Esophagus squamous epithelium (tissue), 5 donors: ENCODE results near the gene PLK3. TPM values are rescaled to one million over a fixed set of nuclear protein-coding genes. Genes with fewer than 3 reads are reported as not detected.

Experiments
- DNase-seq: peaks from one replicate; lab custom pipeline; 2025; lab: John Stamatoyannopoulos, UW
- H3K27ac ChIP-seq, 4 donors: fragments of 200-600 bp; sonication (generic); one replicate each; pipeline ENCODE4 v1.5.1; 2016 to 2019; ENCODE audit warnings: mild to moderate bottlenecking in 1 of 4
- H3K27me3 ChIP-seq, 4 donors: fragments of 200-600 bp; sonication (generic); 1 replicate in 3 of 4; 2 replicates in 1 of 4; pipeline versions ENCODE4 v1.5.1 to v1.6.0; 2017 to 2021; ENCODE audit warnings: antibody characterized with exemption in 1 of 4
- H3K36me3 ChIP-seq, 3 donors: fragments of 200-600 bp; sonication (generic); one replicate each; pipeline ENCODE4 v1.5.1; 2016 to 2019
- H3K4me1 ChIP-seq, 3 donors: fragments of 200-600 bp; sonication (generic); one replicate each; pipeline ENCODE4 v1.5.1; 2017 to 2019
- H3K4me3 ChIP-seq, 4 donors: fragments of 200-600 bp; sonication (generic); 1 replicate in 3 of 4; 2 replicates in 1 of 4; pipeline ENCODE4 v1.5.1; 2016 to 2019; ENCODE audit warnings: mild to moderate bottlenecking in 2 of 4, moderate library complexity in 1 of 4
- H3K9me3 ChIP-seq, 3 donors: fragments of 200-600 bp; sonication (generic); one replicate each; pipeline ENCODE4 v1.5.1; 2016 to 2019
- POLR2A ChIP-seq, 4 donors: fragments of 450-650 bp; IDR thresholded peaks; one replicate each; pipeline ENCODE4 v1.6.1; 2017; ENCODE audit warnings: antibody characterized with exemption in 4 of 4, mild to moderate bottlenecking in 4 of 4, moderate library complexity in 3 of 4
- WGBS, 2 donors: methylation state at CpG; one replicate each; pipeline ENCODE4 v1.1.5; 2018; 5-methylcytosine and 5-hydroxymethylcytosine counted together
- intact Hi-C: fragments of 100-400 bp; cut with DNase I; formaldehyde crosslinking; loops from one replicate; pipeline ENCODE4 v1.15.0; 2022
- total RNA-seq, 4 donors: library from RNA; depleted of rRNA; stranded (reverse); fragments of >200 nt; gene quantifications; one replicate each; pipeline ENCODE4 v1.1.0, GENCODE V29; 2016
- TF ChIP-seq, protein P1 (sequence below), 6 experiments: fragments of 450-650 bp in 4 of 6; fragments of 200-600 bp in 2 of 6; sonication (generic) in 2 of 6; IDR thresholded peaks; one replicate each; pipeline ENCODE4 v1.5.1; 2016 to 2019; ENCODE audit warnings: antibody characterized with exemption in 6 of 6, mild to moderate bottlenecking in 4 of 6, moderate library complexity in 4 of 6
- donor health status: DM: yes; HTN: yes; CAD: no.

PLK3 gene
- total RNA-seq, 4 donors from 2014 or later = 10.3 to 36.2 (median 30.7) TPM

- Histone ChIP-seq H3K9me3 (no peaks in the 10 kb centered on the region), H3K4me3 (peak overlapping the region; percentile 31 to 68 (median 43)), H3K36me3 (peaks cover 0 to 30% (median 12%) of the 10 kb centered on the region in 3 donors), H3K27me3 (no peaks in the 10 kb centered on the region), H3K27ac (peak overlapping the region in 3 of 4 donors; percentile 32 to 55 (median 54)), H3K4me1 (peaks cover 20 to 42% (median 27%) of the 10 kb centered on the region in 3 donors)
- DNase-seq = no peak
- WGBS, 2 donors = 55 to 83% methylated on average over 2 to 10 of the region's 71 CpGs
- intact Hi-C loops = loop anchor here (10.0 kb wide), 1 partner anchor 50 kb away; no protein-coding TSS in a partner anchor
- TF ChIP-seq, protein P1, sequence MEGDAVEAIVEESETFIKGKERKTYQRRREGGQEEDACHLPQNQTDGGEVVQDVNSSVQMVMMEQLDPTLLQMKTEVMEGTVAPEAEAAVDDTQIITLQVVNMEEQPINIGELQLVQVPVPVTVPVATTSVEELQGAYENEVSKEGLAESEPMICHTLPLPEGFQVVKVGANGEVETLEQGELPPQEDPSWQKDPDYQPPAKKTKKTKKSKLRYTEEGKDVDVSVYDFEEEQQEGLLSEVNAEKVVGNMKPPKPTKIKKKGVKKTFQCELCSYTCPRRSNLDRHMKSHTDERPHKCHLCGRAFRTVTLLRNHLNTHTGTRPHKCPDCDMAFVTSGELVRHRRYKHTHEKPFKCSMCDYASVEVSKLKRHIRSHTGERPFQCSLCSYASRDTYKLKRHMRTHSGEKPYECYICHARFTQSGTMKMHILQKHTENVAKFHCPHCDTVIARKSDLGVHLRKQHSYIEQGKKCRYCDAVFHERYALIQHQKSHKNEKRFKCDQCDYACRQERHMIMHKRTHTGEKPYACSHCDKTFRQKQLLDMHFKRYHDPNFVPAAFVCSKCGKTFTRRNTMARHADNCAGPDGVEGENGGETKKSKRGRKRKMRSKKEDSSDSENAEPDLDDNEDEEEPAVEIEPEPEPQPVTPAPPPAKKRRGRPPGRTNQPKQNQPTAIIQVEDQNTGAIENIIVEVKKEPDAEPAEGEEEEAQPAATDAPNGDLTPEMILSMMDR (IDR thresholded peaks at IDR 0.05) = peak in 1 of 6 experiments; percentile 5
- no peak for TF ChIP-seq POLR2A (IDR thresholded peaks at IDR 0.05)
These were observed 15.8 kb upstream of the PLK3 start for GRCh38 chr1:44784094-44785028.

GRCh38 chr1:44785029-44785380, 15.2 kb upstream of the PLK3 start:
- H3K4me3 ChIP-seq = no peak overlapping the region
- no peaks in the 10 kb centered on the region for H3K9me3 ChIP-seq
- H3K27ac ChIP-seq = no peak overlapping the region
- 90 to 100% methylated on average over 2 of the region's 6 CpGs for WGBS, 2 donors
- no peak for DNase-seq
- H3K36me3 ChIP-seq = peaks cover 0 to 24% (median 9%) of the 10 kb centered on the region in 3 donors
- intact Hi-C loops = loop anchor here (10.0 kb wide), 1 partner anchor 50 kb away; no protein-coding TSS in a partner anchor
- H3K4me1 ChIP-seq = peaks cover 20 to 43% (median 27%) of the 10 kb centered on the region in 3 donors
- no peaks in the 10 kb centered on the region for H3K27me3 ChIP-seq
- no peak for TF ChIP-seq POLR2A (IDR thresholded peaks at IDR 0.05)
- TF ChIP-seq, protein P1 (IDR thresholded peaks at IDR 0.05) = no peak

- H3K27me3 ChIP-seq = no peaks in the 10 kb centered on the region
- H3K4me3 ChIP-seq = peak overlapping the region in 3 of 4 donors; percentile 51 to 63 (median 57)
- intact Hi-C loops = loop anchor here (10.0 kb wide), 1 partner anchor 49 kb away; no protein-coding TSS in a partner anchor
- H3K9me3 ChIP-seq = no peaks in the 10 kb centered on the region
- 35 to 39% methylated on average over 11 of the region's 11 CpGs for WGBS, 2 donors
- no peak for TF ChIP-seq POLR2A (IDR thresholded peaks at IDR 0.05)
- TF ChIP-seq, protein P1 (IDR thresholded peaks at IDR 0.05) = no peak
- peak overlapping the region in 3 of 4 donors; percentile 24 to 81 (median 77) for H3K27ac ChIP-seq
- DNase-seq = no peak
- peaks cover 20 to 45% (median 27%) of the 10 kb centered on the region in 3 donors for H3K4me1 ChIP-seq
- peaks cover 0 to 18% (median 7%) of the 10 kb centered on the region in 3 donors for H3K36me3 ChIP-seq
These were observed 14.6 kb upstream of the PLK3 start for GRCh38 chr1:44785501-44786137.

GRCh38 chr1:44786138-44786840, 13.9 kb upstream of the PLK3 start:
- intact Hi-C loops = loop anchor here (10.0 kb wide), 1 partner anchor 49 kb away; no protein-coding TSS in a partner anchor
- 13 to 16% methylated on average over 3 to 10 of the region's 49 CpGs for WGBS, 2 donors
- peak overlapping the region; percentile 34 to 63 (median 54) for H3K4me3 ChIP-seq
- DNase-seq = no peak
- TF ChIP-seq POLR2A (IDR thresholded peaks at IDR 0.05) = no peak
- TF ChIP-seq, protein P1 (IDR thresholded peaks at IDR 0.05) = peak; percentile 98 to 100 (median 100)
- H3K4me1 ChIP-seq = peaks cover 20 to 45% (median 27%) of the 10 kb centered on the region in 3 donors
- peak overlapping the region in 3 of 4 donors; percentile 24 to 81 (median 77) for H3K27ac ChIP-seq
- H3K9me3 ChIP-seq = no peaks in the 10 kb centered on the region
- no peaks in the 10 kb centered on the region for H3K27me3 ChIP-seq
- peaks cover 0 to 11% (median 2%) of the 10 kb centered on the region in 3 donors for H3K36me3 ChIP-seq
